HG03103 (cell line): Measurements from ENCODE around the gene MIF.
"Not testable (repeated sequence)": the region's sequence is repeated elsewhere in the genome, so short reads cannot be mapped to it uniquely, and the experiment has no call there.

Source experiments
- ATAC-seq: cut with Tn5 transposase; IDR thresholded peaks from one replicate; pipeline ENCODE4 v1.9.1; 2021; ENCODE audit warnings: low read depth; ENCODE audit not compliant: unreplicated experiment

MIF gene

DNA sequence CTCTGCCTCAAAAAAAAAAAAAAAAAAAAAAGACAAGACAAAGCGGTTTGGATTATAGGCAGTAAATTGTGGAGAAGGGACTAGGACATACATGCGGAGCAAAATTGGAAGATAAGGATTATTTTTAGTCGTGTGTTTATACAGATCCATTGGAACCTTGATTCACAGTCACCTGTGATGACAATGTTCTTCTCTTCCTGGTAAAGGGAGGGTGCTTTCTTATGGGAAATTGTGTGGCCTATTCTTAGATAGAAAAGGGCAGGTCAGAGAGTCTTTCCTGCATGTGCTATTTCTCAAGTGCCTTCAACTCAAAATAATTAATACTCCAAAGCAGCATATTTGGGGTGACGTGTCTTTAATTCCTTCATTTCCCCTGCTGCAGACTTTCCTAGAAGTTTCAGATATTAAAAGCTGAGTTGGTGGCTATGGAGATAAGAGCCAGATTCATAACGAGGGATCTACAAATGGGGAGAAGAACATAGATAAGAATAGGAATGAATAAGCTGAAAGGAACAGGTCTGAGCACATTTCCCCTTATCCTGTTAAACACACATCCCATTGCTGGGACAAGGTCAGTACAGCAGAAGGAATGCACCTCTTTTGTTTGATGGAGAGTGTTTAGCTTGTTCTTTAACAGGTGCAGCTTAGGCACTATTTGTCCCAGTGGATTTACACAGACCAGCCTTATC, 44.3 kb downstream of the MIF start:
- no peak for ATAC-seq

DNA sequence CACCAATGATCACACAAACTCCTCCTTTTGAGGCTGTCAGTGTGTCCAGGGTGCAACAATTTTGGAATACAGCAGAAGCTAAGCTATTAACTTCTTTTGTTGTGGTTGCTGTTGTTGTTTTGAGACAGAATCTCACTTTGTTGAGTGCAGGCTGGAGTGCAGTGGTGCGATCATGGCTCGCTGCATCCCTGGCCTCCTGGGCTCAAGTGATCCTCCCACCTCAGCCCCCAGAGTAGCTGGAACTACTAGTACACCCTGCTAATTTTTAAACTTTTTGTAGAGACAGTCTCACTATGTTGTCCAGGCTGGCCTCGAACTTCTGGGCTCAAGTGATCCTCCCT, 44.8 kb downstream of the MIF start:
- ATAC-seq = no peak

DNA sequence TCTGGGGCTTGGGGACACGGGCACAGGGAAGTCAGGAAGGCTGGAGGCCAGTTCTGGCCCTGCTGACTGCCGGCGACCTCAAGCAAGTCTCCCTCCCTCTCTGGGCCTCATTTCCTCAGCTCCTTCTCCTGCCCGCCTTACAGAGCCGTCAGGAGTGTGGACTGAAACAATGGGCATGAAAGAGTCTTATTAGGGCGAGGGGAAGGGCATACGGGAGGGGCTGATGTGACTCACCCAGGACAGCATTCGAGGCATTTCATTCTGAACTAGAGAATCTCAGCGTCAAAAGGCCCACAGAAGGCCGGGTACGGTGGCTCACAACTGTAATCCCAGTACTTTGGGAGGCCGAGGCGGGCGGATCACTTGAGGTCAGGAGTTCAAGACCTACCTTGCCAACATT, 46.0 kb downstream of the MIF start:
- ATAC-seq = not testable (repeated sequence)
